ENCODE results near the gene POC1A.
"Not testable (repeated sequence)": the region's sequence is repeated elsewhere in the genome, so short reads cannot be mapped to it uniquely, and the experiment has no call there.

Gene POC1A

DNA sequence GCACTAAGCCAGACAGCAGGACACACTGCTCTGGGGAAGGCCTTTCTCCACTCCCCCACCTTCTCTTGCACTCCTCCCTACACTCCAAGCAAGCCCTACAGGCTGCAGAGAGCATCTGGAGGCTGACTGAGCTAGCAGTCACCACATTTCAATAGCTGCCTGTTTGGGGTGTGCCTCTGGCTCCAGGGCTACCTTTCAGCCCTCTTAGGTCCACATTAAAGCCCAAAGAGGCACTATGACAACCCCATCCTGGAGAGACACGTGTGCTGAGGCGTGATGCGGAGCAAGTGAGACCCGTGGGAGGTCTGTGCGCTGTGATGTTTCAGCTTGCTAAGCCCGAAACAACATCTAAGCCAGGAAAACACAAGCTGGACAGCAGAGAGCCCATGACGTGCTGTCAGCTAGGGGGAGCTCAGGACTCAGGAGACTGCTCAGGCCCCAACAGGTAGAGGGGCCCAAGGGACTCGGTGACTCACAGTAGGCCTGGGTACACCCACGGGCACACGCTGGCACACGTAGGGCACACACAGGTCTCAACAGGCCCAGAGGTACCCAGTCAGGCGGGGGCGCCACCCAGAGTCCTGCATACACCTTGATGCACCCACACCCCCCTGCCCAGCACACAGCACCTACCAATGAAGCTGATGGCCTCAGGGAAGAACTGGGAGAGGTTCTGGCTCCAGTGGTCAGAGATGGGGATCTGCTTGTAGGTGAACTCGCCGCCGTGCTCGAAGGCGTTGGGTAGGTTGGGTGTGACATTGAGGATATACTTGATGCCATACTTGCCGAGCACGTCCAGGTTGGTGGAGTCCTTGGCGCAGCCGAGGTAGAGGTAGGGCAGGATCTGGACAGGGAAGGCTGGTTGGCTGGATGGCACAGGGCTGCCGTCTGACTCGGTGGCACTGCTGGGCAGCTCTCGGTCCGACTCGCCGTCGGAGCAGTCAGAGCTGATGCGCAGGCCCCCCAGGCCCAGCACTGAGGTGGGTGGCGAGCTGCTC is 100.6 kb downstream of the POC1A start:
- DNase-seq, result peak in 18 of 51 donors; percentile 25 to 82 (median 46)

DNA sequence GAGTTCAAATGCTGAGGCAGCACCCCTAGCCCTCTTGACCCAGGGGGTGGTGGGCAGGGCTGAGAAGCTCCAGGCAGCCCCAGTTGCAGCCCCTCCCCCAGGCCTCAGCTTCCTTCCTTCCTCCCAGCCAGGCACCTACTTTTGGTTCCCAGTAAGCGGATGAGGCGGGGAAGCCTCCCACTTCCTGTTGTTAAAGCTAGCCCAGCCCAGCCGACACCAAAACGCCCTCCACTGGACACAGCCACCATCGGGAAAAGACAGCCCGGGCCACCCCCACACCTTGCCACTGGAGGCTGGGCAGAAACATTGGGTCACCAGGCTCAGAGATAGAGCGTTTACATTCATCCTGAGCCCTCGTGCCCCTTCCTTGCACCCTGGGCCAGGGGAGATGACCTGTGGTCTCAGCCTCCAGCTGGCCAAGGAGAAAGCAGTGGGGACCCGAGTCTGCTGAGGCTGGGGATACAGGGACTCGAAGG is 101.4 kb downstream of the POC1A start:
- DNase-seq, result peak in 47 of 51 donors; percentile 35 to 86 (median 71)

DNA sequence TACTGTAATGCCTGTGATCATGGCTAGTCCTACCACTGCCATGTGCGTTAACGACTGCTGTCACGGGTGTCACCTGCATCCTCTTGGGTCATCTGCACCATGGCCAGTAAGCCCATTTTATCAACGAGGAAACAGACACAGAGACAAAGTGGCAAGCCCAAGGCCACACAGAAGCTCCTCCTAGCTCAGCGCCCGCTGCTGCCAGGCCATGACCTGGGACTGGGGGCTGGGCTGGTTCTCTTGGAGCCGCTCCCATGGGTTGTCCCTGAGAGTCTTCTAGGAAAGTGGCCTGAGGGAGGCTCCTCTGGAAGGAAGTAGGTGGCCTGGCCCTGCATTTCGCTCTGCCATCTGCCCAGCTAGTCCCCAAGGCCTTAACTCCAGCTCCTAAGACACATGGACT is 102.8 kb downstream of the POC1A start:
- no peak for DNase-seq

DNA sequence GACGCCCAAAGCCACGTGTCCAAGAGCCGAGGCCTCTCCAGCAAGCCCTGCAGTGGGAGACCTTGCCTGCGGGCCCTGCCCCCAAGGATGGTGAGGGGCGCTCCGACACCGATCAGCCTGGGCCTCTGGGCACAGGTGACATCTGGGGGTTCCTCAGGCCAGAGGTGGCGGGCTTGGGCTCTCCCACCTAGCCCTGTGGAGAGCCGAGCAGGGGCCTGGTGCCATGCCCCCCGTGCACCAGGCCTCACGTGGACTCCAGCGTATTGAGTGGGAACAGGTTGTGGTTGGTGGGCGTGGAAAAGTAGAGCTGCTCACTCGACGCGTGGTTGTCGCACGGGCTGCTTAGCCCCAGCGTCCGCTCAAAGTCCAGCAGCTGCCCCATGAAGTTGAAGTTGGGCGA is 103.7 kb downstream of the POC1A start:
- no peak for DNase-seq

DNA sequence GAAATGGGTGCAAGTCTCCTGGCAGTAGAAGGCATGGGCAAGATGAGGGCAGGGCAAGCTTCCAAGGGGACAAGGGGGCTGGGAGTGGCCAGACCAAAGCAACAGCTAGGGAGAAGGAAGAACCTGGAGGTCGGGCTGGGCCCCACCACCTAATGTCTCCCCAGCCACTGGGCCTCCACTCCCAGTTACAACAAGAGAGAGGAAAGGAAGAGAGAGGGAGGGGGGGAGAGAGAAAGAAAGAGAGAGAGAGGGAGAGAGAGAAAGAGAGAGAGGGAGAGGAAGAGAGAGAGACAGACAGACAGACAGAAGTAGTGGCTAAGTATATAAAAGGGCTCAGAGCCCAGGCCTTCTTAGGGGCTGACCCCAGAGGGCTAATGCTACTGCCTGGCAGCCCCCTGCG is 104.7 kb downstream of the POC1A start:
- no peak for DNase-seq

DNA sequence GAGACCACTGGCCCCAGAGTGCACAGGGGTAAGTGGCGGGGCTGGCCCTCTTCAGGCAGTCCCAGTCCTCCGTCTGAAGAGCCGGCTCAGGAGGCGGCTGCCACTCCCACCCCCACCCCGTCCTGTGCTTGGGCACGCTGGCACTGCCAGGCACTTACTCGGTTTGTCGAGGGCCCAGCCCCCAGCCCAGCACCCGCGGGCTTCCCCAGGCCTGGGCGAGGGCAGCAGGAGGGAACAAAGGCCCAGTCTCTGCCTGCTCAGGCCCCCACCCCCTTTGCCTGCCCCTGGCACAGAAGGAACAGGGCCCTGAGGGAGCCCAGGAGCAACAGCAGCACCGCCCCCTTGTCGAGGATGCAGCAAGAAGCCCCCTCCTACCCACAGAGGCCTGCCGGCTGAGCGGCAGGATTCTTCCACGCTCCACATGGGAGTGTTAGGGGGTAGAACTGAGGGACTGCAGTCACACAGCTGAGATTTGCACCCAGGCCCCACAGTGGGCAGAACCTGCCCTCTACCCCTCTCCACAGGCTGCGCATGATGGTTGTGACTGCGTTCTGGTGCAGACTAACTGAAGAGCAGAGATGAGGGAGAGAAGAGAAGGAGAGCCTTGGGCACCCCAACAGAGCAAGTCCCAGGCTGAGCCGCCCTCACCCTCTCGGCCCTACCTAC is 106.8 kb downstream of the POC1A start:
- DNase-seq, result peak in 46 of 51 donors; percentile 22 to 97 (median 85)

DNA sequence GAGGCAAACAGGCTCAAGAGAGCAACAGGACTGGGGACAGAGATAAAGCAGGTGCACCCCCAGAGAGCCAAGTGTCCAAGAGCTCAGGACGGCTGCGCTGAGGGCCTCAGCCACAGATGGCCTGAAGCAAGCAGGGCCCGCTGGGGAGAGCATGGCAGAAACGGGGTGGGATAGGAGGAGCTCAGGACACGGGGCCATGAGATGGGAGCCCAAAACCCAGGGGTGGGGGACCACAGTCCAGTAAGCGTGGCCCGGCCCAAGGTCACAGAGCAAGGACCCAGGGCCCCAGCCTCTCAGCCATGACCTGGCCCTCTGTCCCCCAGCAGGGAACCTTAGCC is 107.4 kb downstream of the POC1A start:
- DNase-seq, result peak in 2 of 51 donors; percentile 65 to 92

DNA sequence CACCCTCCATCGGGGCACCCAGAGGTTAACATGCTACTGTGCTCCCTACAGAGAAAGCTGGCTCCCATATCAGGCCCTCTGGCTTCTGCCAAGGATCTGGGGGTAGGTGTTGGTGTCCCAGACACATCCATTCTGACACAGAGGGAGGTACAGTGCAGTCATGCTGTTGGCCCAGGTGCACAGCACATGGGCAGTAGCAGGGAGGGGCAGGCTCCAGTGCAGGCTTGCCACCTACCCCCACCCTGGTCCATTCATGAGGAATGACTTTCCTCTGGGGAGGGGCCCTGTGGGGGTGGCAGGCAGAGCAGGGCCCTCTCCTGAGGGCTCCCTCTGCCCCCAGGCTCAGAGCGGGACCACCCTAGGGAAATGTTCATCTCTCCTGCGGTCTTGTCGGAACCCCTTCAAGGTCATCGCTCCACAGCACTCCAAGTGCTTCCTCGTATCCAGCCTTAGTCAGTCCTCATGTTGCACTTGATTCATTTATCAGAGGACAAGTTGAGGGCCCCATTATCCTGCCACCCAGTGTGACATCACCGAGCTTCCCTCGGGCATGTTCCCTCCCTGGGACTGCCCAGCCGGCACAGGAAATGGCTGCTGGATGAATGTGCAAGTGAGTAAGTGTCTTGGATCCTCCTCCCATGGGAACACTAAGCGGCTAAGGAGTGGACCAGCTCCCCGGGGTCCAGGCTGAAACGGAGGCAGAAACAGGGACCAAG is 107.9 kb downstream of the POC1A start:
- peak in 21 of 51 donors; percentile 24 to 82 (median 55) for DNase-seq

DNA sequence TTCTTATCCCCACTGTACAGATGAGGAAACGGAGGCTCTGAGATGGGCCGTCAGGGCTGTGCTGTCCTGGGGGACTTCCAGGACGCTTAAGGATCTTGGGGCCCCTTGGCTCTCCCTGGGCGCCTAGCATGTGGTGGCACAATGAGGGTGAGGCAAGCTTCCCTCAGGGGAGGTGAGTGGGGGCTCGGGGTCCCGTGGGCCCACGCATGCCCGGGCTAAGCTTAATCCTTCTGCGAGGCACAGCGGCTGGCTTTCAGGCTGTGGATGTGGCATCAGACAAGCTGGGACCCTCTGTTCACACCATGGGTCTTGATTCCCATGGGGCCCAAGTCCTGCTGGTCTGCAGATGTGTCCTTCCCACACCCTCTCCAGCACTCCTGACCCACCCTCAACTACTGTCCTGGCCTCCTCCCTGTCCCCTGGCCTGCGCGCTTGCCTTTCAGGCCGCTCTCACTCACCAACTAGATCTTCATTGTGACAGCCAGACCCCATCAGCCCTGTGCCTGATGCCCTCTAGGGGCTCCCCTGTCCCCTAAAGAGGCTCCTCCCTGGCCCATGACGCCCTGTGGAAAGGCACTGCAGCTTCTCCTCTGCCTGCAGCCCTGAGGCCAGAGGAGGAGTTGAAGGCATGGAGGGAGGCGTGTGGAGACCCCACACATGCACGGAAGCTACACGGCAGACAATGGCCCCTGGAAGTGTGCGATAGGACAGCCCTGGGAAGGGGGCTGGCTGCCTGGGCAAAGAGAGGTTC is 109.2 kb downstream of the POC1A start:
- peak in 1 of 51 donors; percentile 46 for DNase-seq

DNA sequence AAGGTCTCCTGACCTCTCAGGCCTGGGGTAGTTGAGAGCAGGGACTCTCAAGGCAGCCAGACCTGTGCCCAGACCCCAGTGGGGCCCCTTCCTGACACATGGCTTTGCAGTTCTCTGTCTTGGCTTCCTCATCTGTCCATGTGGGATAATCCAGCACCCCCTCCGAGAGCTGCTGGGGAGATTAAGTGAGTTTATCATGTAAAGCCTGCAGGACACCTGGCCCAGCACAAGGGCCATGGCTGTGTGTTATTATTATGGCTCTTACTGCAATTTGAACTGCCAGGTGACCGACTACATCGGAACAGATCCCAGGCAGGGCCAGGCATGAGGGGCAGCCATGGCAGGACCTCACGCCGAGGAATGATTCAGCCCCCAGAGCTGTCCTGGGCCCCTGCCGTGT is 110.5 kb downstream of the POC1A start:
- DNase-seq, result no peak

DNA sequence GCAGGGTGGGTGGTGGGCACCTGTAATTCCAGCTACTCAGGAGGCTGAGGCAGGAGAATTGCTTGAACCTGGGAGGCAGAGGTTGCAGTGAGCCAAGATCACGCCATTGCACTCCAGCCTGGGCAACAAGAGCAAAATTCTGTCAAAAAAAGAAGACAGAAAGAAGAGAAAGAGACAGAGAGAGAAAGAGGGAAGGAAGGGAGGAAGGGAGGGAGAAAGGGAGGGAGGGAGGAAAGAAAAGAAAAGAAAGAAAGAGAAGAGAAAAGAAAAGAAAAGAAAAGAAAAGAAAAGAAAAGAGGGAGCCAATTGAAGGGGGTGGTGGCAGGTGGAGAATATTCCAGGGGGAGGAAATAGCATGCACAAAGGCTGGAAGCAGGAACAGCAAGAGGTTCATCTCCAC is 111.2 kb downstream of the POC1A start:
- not testable (repeated sequence) for DNase-seq

DNA sequence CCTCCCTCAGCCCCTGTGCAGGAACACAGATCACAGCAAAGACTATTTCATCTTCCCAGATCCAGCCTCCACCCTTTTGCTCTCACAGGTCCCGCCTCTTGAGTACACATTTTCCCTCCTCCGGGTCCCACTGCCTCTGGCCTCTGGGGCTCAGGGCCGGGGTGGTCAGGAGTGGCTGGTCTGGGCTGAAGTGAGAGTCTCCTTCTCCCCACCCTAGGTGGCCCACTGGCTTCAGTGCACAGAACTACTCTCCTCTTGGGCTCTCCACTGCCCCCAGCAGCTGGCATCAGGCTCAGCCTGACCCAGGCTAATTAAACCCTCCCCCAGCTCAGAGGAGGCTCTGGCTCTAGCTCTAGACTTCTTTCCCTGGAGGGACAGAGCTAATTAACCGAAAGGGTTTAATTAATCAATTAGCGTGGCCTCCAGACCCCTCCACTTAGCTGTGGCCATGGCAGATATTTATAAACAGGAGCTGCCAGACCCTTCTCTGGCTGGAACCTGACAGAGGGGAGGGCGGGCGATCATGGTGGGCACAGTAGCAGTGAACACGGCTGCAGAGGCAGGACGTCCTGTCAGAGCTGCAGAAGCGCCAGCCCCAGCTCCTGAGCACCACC is 113.0 kb downstream of the POC1A start:
- peak in 40 of 51 donors; percentile 22 to 86 (median 58) for DNase-seq

DNA sequence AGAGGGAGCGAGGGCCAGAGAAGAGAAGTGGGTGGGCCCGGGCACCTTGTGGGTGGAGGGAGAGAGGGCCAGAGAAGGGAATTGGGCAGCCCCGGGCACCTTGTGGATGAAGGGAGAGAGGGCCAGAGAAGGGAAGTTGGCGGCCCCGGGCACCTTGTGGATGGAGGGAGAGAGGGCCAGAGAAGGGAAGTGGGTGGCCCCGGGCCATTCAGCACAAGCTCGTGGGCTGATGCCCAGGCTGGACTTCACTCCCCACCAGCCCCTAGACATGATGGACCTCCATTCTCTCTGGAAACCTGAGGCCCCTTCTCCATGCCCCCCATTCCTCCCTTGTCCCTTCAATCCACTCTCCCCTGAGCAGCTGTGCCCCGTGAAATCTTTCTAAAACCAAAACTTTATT is 113.6 kb downstream of the POC1A start:
- DNase-seq, result peak in 6 of 51 donors; percentile 15 to 78 (median 42)

DNA sequence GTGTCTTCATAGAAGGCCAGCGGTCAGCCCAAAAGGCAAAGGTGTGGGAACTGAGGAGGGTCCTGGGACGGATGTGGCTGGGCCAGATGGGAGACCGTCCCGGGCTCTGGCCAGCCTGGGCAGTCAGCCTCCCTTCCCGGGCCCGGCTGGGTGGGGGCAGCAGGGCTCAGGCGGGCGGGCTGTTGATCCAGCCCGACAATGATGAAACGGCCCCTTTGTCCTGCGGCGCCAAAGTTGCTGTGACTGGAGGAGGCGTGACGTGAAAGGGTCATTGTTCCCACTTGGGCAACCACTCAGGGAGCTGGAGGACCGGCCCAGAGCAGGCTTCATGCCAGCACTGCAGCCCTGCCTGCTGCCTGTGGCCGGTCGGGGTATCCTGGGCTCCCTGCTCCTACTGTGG is 114.4 kb downstream of the POC1A start:
- DNase-seq, result peak; percentile 54 to 99 (median 95)

DNA sequence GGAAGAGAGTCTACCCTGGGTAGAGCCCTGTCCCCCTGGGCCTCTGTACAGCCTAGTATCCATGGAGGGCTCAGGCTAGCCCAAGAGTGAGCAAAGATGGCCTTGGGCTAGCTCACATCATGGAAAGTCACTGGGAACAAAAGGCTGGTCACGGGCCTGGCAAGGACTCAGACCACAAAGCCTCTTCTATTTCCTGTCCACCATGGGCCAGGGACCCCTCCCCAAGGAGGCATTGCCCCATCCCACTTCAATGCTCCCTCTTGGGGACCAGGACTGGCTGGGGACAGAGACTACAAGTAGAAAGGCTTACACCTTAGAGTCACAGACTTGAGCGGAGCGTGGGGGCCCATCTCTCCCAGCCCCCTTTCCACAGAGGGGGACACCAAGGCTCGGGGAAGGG is 114.8 kb downstream of the POC1A start:
- DNase-seq, result peak in 16 of 51 donors; percentile 46 to 92 (median 63)

DNA sequence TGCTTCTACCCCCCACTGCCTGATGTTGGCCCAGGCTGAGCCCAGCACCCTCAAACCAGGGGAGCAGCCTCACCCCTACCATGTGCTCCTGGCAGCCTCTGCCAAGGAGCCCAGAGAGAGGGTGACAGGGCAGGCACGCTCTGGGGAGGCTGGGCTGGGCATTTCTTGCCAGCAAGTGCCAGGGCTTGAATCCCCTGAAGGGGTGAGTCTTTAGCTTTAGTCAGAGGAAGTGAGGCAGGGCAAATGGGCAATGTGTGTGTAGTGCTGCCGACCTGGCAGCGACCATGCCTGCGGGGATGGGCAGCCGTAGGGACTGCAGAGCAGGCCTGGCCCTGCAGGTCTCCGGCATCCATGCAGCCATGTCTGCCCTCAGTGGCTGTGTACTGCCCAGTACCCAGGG is 116.0 kb downstream of the POC1A start:
- peak in 8 of 51 donors; percentile 20 to 51 (median 34) for DNase-seq

DNA sequence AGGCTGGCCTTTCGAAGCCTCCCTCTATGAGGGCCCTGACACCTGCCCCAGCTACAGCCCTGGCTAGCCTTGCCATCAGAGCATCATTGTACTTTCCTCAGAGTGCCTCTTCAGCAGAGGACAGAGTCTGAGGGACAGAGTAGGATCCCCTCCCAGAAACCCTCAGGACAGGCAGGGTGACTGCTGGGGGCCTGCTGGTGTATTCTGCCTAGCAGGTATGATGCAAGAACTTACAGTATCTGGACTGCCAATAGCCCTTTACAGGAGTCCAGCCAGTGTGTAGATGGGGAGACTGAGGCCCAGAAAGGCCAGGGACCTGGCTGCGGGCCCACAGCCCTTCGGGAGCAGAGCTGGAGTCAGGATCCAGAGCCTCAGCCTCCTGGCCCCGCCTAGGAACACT is 116.9 kb downstream of the POC1A start:
- peak in 1 of 51 donors; percentile 15 for DNase-seq

DNA sequence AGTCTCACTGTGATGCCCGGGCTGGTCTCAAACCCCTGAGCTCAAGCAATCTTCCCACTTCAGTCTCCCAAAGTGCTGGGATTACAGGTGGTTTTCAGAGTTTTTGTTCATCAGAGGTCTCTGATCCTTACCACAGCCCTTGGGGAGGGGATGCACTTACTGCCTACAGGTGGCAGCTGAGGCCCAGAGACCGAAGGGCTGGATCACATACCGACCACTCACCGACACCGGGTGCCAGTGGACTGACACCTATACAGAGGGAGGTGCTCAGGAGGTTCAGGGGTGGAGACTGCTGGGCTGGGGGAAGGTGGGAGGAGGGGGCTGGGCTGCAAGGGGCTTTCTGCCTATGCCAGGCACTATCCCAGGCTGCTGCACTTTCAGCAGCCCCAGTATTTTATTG is 117.4 kb downstream of the POC1A start:
- no peak for DNase-seq

DNA sequence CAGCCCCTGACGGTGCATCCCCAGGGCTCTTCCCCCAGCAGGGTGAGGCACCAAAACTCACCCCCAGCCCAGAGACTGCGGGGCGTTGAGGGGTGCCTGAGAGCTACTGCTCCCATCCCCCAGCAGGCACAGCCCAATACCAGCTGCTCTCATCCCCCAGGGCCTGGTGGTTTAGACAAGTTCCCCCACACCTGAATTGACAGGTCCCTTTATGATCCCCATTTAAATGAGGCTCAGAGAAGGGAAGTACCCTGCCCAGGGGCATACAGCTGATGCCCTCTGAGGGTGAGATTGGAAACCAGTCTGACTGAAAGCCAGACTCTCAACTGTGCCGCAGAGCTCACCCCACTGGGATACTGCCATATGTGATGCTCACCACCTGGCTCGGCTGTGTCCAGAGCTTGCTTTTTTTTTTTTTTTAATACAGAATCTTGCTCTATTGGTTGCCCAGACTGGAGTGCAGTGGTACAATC is 118.0 kb downstream of the POC1A start:
- no peak for DNase-seq

DNA sequence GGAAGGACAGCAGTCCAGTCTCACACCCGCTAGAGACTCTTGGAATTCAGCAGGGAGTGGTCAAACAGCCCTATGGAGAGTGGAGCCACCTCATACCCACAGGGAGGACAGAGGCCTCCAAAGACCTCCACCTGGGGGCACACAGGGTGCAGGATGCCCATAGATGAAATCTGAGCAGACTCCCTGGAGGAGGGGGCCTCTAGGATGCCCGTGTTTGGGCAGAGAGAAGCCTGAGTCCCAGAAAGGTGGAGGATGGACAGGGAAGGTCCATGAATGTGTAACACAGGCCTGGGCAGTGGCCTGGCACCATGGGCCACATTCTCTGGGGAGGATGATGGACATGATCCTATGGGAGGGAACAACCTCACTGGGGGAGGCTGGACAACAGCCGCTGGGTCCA is 119.6 kb downstream of the POC1A start:
- DNase-seq, result no peak
